ENCODE measurements around the gene APOL4.
A peak's percentile ranks its signal among the peaks of the same experiment; 100 is the strongest.

Gene APOL4

DNA sequence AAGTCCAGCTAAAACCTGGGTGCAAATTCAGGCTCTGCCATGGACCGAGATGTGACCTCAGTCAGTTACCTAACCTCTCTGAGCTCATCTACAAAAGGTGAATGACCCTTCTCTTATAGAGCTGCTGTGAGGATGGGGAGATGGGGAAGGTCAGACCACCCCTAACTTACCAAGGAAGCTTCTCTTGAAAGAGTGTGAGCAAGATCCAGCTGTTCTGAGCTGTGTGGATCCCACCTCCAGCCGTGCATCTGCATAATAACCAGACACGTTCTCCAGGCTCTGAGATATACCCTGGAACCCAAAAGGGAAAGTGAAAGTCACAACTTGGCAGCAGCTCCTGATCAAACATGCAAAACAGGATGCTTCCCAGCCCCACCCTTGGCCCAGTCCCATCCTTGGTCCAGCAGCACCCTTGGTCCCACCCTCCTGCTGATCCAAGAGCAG is 41.1 kb downstream of the APOL4 start, which contains the start of gene APOL3:
Gene APOL3, minus strand, starts transcription at position 257 of the 444 bp plus-strand sequence. CDS start 11,700 bp downstream, outside the sequence.
- peak; percentile 71 for ATAC-seq (ENCODE audit: insufficient read depth, low read depth)
- no peak for TF ChIP-seq EZH2 (IDR thresholded peaks at IDR 0.05; ENCODE audit: borderline replicate concordance, low read depth, low read length, severe bottlenecking)
- TF ChIP-seq, protein P1, sequence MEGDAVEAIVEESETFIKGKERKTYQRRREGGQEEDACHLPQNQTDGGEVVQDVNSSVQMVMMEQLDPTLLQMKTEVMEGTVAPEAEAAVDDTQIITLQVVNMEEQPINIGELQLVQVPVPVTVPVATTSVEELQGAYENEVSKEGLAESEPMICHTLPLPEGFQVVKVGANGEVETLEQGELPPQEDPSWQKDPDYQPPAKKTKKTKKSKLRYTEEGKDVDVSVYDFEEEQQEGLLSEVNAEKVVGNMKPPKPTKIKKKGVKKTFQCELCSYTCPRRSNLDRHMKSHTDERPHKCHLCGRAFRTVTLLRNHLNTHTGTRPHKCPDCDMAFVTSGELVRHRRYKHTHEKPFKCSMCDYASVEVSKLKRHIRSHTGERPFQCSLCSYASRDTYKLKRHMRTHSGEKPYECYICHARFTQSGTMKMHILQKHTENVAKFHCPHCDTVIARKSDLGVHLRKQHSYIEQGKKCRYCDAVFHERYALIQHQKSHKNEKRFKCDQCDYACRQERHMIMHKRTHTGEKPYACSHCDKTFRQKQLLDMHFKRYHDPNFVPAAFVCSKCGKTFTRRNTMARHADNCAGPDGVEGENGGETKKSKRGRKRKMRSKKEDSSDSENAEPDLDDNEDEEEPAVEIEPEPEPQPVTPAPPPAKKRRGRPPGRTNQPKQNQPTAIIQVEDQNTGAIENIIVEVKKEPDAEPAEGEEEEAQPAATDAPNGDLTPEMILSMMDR (IDR thresholded peaks at IDR 0.05; ENCODE audit: borderline replicate concordance, extremely low read depth, low read length, poor library complexity, severe bottlenecking): no peak
- H3K9me3 ChIP-seq (ENCODE audit: insufficient read depth, low read length, severe bottlenecking): no peaks in the 10 kb centered on the region
- H3K79me2 ChIP-seq (ENCODE audit: insufficient read depth, low read length): peaks cover 46% of the 10 kb centered on the region
- H3K4me3 ChIP-seq (ENCODE audit: low read depth in 1 of 2, low read length in 2 of 2): peak within 1 kb of the TSS; percentile 17 to 63; a peak in 3 of 4 replicates
- peak; percentile 81 for DNase-seq
- H3K4me1 ChIP-seq (ENCODE audit: insufficient read depth, low read length): peaks cover 87% of the 10 kb centered on the region
- H3K36me3 ChIP-seq (ENCODE audit: insufficient read depth, low read length): no peaks in the 10 kb centered on the region
- H3K4me2 ChIP-seq (ENCODE audit: insufficient read depth, low read length): peak within 1 kb of the TSS; percentile 82
- peak within 1 kb of the TSS; percentile 71 for H3K9ac ChIP-seq (ENCODE audit: low read depth, low read length)
- peak within 1 kb of the TSS; percentile 95 for H3K27ac ChIP-seq (ENCODE audit: low read length)
- H4K20me1 ChIP-seq (ENCODE audit: insufficient read depth, low read length): no peaks in the 10 kb centered on the region
- H3K27me3 ChIP-seq (ENCODE audit: insufficient read depth, low read length, poor library complexity): no peaks in the 10 kb centered on the region
- H2AFZ ChIP-seq (ENCODE audit: low read depth, low read length): peak within 1 kb of the TSS; percentile 64

DNA sequence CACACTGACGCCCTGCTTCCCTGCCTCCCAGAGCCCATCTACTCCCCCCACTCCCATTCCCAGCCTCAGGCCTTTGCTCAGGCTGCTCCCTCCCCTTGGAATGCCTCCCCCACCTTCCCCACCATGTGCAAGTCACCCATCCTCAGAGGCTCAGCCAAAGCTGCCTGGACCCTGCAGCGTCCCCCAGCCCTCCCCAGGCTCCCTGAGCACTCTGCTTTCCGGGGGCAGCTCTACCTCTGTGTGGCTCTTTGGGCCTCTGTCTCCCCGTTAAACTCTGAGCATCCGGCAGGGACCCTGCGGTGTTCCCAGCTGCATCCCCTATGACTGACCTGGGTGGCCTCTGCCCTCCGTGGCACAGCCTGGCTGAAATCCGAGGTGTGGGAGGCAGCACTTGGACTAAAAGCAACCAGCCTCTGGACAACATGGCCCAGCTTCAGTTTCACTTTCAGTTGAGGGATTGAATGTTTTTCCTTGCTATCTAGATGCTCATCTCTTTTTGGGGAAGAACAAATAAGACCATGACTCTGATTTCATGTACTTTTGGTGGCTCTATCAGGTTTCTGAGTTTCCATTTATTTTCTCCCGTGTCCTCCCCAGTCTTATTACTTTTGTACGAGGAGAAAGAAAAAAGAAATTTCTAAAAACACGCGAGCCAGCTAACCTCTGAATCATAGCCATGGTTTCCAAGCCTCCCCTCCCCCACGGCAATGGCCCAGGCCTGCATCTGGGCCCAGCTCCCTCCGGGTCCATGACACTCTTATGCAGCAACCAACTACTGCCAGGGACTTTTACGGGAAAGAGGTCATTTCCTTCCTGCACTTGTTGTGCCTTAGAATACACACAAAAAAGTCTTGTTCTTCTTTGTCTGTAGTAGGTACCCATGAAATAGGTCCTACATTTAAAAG is 44.8 kb downstream of the APOL4 start:
- Histone ChIP-seq H3K9ac (ENCODE audit: low read depth, low read length) (peak overlapping the region; percentile 87), H3K9me3 (ENCODE audit: insufficient read depth, low read length, severe bottlenecking) (no peaks in the 10 kb centered on the region), H3K27ac (ENCODE audit: low read length) (peak overlapping the region; percentile 98), H3K4me3 (ENCODE audit: low read depth in 1 of 2, low read length in 2 of 2) (peak overlapping the region; percentile 44 to 73), H3K36me3 (ENCODE audit: insufficient read depth, low read length) (no peaks in the 10 kb centered on the region), H2AFZ (ENCODE audit: low read depth, low read length) (peak overlapping the region; percentile 91), H4K20me1 (ENCODE audit: insufficient read depth, low read length) (no peaks in the 10 kb centered on the region), H3K4me2 (ENCODE audit: insufficient read depth, low read length) (peak overlapping the region; percentile 68), H3K4me1 (ENCODE audit: insufficient read depth, low read length) (peaks cover 72% of the 10 kb centered on the region), H3K27me3 (ENCODE audit: insufficient read depth, low read length, poor library complexity) (no peaks in the 10 kb centered on the region), H3K79me2 (ENCODE audit: insufficient read depth, low read length) (peaks cover 67% of the 10 kb centered on the region)
- peak; percentile 54 for ATAC-seq (ENCODE audit: insufficient read depth, low read depth)
- TF ChIP-seq, protein P1 (IDR thresholded peaks at IDR 0.05; ENCODE audit: borderline replicate concordance, extremely low read depth, low read length, poor library complexity, severe bottlenecking): no peak
- no peak for TF ChIP-seq EZH2 (IDR thresholded peaks at IDR 0.05; ENCODE audit: borderline replicate concordance, low read depth, low read length, severe bottlenecking)
- DNase-seq: peak; percentile 78

DNA sequence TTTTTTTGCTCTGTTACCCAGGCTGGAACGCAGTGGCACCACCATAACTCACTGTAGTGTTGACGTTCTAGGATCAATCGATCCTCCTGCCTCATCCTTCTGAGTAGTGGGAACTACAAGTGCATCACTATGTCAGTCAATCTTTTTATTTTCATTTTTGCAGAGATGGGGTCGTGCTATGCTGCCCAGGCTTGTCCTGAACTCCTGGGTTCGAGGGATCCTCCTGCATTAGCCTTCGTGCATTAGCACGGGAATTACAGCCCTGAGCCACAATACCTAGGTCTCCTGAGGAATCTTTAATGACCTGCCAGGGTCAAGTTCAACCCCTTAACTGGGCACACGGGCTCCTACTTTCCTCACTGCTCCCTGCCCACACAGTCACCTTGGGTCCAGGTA is 45.5 kb downstream of the APOL4 start:
- no peak for DNase-seq
- peak overlapping the region; percentile 91 for H2AFZ ChIP-seq (ENCODE audit: low read depth, low read length)
- H3K27ac ChIP-seq (ENCODE audit: low read length): peak overlapping the region; percentile 98
- H3K4me1 ChIP-seq (ENCODE audit: insufficient read depth, low read length): peaks cover 65% of the 10 kb centered on the region
- no peak for ATAC-seq (ENCODE audit: insufficient read depth, low read depth)
- H3K9me3 ChIP-seq (ENCODE audit: insufficient read depth, low read length, severe bottlenecking): no peaks in the 10 kb centered on the region
- no peaks in the 10 kb centered on the region for H3K27me3 ChIP-seq (ENCODE audit: insufficient read depth, low read length, poor library complexity)
- H4K20me1 ChIP-seq (ENCODE audit: insufficient read depth, low read length): no peaks in the 10 kb centered on the region
- TF ChIP-seq EZH2 (IDR thresholded peaks at IDR 0.05; ENCODE audit: borderline replicate concordance, low read depth, low read length, severe bottlenecking): no peak
- TF ChIP-seq, protein P1 (IDR thresholded peaks at IDR 0.05; ENCODE audit: borderline replicate concordance, extremely low read depth, low read length, poor library complexity, severe bottlenecking): no peak
- H3K4me2 ChIP-seq (ENCODE audit: insufficient read depth, low read length): peak overlapping the region; percentile 68
- peak overlapping the region; percentile 87 for H3K9ac ChIP-seq (ENCODE audit: low read depth, low read length)
- H3K4me3 ChIP-seq (ENCODE audit: low read depth in 1 of 2, low read length in 2 of 2): peak overlapping the region; percentile 44 to 73; a peak in 3 of 4 replicates
- no peaks in the 10 kb centered on the region for H3K36me3 ChIP-seq (ENCODE audit: insufficient read depth, low read length)
- peaks cover 70% of the 10 kb centered on the region for H3K79me2 ChIP-seq (ENCODE audit: insufficient read depth, low read length)

All from DND-41 (cell line).